CD1c-positive myeloid dendritic cell (primary cell): ENCODE data around the gene OR51F1.
"Not testable (repeated sequence)": the region's sequence is repeated elsewhere in the genome, so short reads cannot be mapped to it uniquely, and the experiment has no call there.

Experiments used
- DNase-seq: peaks from one replicate; pipeline ENCODE4 v3.0.0-alpha.2; 2016; ENCODE audit errors: extremely low spot score

The OR51F1 gene, protein sequence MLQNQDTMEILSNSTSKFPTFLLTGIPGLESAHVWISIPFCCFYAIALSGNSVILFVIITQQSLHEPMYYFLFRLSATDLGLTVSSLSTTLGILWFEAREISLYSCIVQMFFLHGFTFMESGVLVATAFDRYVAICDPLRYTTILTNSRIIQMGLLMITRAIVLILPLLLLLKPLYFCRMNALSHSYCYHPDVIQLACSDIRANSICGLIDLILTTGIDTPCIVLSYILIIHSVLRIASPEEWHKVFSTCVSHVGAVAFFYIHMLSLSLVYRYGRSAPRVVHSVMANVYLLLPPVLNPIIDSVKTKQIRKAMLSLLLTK

DNA sequence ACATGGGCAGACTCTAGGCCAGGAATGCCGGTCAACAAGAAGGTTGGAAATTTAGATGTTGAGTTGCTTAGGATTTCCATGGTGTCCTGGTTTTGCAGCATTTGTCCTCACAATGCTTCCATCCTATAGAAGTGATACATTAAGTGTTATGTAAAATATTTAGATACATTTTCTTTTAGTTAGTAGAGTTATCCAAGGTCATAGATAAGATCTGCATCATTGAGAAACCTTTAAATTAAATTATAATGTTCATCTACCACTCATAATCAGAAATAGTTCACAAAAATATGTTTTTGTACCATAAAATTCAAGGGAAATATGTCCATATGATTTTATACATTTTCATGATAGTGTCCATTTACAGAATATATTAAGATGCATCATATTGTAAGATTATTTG is at the start of gene OR51F1:
TSS of gene OR51F1 (minus strand) at position 101 of the 400 bp plus-strand sequence. CDS start at position 101, 0 bp downstream.
- DNase-seq = no peak

DNA sequence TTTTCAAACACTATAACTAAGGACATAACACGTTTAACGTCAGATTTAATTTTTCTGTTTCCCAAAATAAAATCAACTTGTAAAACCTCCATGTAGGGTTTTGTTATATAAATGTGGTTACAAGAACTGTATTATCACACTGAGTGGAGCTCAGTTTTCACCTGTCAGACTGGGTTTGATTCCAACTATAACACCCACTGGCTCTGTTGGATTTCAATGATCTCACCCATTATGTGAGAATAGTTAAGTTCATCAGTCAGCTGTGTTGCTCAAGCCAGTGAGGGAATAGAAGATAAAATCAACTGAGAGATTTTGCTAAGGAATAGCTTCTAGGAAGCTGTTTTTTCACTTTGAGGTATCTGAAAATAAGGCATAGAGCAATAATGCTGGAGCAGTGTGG is 39.5 kb upstream of the OR51F1 start:
- DNase-seq = no peak

DNA sequence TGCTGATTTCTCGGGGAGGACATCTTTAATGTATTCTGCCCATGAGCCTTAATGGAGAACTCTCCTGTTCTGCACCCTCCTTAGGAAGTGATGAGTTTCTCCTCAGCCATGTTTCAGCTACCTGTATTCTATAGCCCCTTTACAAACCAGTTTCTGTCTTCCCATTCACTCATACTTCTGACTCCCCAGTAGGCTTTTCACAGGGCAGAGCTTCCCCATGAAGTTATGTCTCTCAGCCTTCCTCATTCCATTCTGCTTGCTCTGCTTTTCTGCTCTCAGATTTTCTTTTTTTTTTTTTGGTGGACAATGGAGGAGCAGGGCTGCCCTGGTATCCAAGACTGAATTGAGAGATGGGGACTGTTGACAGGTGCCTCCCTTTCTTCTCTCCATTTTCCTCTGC is 38.7 kb upstream of the OR51F1 start:
- no peak for DNase-seq

DNA sequence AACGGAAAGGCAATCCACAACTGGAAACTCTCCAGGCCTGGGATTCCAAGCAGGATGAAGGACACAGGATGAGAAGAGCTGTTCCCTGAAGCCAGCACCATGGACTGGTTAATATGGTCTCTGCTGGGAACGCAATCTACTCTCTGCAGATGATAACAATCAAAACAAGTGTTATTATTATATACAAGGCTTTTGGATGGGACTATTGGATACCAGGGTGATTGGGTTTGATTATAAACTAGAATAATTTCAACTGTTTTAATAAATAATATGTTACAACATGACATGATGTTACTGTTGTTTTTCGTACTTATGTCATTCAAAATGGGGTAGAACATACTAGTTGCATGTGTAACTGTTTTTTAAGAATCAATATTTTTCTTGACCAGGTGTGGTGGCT is 34.5 kb upstream of the OR51F1 start, which contains the start of gene OR52R1:
TSS of gene OR52R1 (minus strand) at position 101 of the 400 bp plus-strand sequence. CDS start at position 101, 0 bp downstream.
- no peak for DNase-seq

DNA sequence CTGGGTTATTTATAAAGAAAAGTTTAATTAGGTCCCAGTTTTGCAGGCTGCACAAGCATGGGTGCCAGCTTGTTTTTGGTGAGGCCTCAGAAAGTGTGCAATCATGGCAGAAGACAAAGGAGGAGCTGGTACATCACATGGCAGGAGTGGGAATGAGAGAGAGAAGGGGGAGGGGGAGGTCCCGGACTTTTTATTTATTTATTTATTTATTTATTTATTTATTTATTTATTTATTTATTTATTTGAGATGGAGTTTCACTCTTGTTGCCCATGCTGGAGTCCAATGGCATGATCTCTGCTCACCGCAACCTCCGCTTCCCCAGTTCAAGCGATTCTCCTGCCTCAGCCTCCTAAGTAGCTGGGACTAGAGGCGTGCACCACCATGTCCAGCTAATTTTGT is 31.6 kb upstream of the OR51F1 start:
- not testable (repeated sequence) for DNase-seq

DNA sequence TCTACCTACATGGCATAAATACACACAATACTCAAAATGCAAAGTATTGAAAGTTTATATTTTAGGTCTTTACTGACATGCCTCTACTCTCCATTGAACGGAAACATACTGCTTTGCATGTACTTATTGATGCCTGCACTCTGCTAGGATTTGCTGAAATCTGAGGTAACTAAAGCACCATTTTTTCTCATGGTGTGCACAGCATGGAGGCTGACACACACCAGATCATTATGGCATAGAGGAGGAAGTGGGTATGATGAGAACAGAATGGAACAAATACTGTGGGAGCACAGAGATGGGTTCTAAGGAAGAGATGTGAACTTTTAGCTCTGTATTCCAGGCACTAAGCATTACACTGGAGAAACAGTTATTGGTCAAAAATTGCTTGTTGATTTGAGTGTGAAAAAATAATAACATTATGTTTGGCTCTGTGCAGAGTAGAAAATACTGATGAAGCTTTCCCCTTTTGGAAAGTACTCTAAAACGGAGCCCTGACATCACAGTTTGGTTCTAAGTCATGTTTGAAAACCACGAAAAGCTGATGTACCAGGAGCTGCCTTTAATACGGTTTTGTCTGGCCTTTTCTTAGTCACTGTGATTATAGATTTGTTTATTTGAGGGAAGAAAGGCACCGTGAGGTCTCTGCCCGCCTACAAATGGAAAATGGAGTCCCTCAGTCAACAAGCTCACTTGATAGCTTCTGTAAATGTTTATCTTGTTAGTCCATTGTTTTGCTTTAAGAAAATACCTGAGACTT is 28.9 kb upstream of the OR51F1 start:
- no peak for DNase-seq

DNA sequence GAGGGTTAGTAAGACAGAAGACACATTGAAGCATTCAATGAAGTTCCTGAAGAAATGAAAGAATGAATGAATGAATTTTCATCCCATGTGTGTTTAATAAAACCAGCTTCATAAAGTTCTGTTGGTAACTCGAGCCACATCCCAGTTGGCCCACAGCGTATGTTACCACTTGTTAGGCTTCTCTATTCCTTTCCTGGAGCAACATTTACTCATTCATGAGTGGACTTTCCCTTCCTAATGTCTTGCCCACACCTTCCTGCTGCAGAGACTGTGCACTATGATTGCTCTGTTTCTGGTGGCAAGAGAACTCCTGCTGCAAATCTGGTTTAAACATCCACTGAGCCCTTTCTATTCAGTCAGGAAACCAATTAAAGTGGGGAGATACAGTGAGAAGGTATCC is 27.5 kb upstream of the OR51F1 start:
- no peak for DNase-seq

DNA sequence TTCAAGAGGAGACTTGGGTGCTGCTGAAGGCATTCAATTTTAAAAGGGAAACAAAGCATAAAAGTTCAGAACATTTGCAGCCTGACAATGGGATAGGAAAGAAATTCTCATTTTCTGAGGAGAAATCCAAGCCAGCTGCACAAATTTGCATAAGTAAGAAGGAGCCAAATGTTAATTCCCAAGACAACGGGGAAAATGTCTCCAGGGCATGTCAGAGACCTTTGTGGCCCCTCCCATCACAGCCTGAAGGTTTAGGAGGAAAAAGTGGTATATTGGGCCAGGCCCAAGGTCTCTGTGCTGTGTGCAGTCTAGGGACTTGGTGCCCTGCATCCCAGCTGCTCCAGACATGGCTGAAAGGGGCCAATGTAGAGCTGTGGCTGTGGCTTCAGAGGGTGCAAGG is 12.7 kb upstream of the OR51F1 start:
- DNase-seq = no peak

DNA sequence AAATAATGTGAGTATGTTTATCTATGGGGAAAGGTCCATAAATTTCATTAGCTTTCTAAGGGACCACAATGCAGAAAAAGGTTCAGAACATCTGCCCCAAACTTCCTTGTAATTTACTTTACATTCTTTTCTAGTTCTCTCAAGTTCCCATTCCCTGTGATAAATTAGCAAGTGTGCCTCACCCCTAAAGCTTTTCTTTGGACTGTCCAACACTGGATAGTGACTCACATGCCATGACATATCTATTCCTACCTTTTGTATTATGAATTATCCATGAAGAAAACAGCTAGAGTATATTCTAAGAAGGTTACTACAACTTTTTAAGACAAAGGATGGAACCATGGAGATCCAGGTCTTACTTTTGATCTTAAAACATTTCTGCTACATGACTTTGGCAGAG is 1.6 kb downstream of the OR51F1 start:
- DNase-seq = no peak

DNA sequence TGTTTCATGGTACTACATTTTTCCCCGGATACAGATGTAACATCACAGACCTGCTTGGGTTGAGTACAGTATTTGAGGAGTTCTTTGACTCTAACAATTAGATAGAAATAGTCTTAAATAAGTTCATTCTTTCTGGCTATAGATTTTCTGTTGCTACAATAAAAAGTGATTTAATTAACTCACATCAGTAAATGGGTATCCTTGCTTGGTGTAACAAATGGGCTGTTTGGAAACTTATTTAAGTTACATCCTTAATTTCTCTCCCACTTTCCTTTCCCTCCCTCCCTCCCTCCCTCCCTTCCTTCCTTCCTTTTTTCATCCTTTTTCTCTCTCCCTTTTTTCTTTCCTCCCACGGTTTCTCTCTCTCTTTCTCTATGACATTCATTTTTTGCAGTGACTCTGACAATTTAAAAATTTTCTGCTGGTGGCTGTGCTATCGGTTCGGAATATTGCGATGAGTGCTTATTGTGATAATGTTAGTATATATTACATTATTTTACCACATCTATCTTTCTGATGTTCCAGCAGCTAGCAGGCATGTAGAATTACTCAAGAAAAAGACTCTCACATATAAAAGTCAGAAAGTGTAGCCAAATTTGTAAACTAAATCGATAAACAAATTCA is 3.2 kb downstream of the OR51F1 start:
- DNase-seq = no peak

DNA sequence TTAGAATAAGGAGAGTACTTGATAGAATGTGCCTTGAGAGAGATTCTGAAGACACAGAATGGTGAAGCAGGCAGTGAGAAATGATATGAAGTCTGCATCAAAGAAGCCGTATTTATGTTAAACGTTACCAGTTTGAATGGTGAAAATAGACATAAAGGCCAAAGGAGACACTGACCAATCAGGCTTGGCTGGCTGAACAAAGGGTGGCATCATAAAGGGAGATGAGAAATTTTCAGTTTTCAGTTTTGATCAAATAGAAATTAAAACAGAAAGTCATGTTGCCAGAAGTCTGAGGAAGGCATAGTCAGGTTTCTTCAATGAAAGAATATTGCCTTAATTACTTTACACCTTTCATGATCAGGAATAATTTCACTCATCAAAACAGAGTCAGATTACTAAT is 6.6 kb downstream of the OR51F1 start:
- DNase-seq = no peak

DNA sequence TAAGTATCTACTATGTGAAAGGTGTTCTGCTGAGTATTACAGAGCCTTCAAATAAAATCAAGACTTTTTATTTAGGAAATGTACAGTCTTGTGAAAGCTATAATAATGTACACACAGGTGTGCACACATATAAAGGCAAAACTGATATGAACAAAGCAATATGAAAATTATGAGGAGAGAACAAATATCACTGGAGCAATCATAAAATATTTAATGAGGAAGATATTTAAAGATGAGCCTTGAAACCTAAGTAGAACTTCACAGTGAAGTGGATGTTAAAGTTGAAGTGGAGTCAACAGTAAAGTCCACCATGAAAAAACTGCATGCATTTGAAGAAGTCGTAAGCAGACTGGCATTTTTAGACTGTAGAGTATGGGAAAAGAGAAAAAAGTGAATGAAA is 18.5 kb downstream of the OR51F1 start:
- no peak for DNase-seq

DNA sequence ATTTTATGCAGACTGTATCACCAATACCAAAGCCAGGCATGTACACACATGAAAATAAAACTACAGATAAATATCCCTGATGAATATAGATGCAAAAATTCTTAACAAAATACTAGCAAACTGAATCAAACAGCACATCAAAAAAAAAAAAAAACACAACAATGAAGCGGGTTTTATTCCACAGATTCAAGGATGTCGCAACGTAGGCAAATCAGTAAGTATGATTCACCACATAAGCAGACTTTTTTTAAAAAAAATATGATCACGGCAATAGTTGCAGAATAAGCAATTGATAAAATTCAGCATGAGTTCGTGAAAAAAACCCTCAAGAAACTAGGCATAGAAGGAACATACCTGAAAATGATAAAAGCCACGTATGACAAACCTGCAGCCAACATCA is 21.3 kb downstream of the OR51F1 start:
- DNase-seq = no peak

DNA sequence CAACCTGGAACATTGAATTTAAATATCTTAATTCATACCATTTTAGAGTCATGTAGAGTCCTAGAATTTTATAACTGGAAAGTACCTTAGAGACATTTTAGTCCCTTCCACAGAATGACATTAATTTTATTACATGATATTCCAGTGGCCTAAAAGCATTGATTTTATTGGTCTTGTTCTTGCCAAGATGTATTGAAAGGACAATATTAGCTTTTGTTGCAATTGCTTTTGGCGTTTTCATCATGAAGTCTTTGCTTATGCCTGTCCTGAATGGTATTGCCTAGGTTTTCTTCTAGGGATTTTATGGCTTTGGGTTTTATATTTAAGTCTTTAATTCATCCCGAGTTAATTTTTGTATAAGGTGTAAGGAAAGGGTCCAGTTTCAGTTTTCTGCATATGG is 29.0 kb downstream of the OR51F1 start:
- DNase-seq = no peak

DNA sequence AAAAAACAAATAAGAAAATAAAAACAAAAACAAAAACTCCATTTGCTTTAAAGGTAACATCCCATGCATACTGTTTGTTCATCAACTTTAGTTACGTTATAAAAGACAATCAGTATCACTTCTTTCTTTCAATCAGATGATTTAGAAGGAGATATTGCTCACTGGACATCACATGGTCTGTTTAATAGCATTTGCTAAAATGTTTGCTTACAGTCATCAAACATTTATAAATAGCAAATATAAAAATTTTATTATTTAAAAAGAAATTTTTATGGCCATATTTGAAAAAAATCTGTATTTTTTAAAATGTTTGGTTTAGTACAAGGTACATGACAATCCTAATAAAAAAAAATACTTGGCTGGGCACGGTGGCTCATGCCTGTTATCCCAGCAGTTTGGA is 42.6 kb downstream of the OR51F1 start:
- no peak for DNase-seq

DNA sequence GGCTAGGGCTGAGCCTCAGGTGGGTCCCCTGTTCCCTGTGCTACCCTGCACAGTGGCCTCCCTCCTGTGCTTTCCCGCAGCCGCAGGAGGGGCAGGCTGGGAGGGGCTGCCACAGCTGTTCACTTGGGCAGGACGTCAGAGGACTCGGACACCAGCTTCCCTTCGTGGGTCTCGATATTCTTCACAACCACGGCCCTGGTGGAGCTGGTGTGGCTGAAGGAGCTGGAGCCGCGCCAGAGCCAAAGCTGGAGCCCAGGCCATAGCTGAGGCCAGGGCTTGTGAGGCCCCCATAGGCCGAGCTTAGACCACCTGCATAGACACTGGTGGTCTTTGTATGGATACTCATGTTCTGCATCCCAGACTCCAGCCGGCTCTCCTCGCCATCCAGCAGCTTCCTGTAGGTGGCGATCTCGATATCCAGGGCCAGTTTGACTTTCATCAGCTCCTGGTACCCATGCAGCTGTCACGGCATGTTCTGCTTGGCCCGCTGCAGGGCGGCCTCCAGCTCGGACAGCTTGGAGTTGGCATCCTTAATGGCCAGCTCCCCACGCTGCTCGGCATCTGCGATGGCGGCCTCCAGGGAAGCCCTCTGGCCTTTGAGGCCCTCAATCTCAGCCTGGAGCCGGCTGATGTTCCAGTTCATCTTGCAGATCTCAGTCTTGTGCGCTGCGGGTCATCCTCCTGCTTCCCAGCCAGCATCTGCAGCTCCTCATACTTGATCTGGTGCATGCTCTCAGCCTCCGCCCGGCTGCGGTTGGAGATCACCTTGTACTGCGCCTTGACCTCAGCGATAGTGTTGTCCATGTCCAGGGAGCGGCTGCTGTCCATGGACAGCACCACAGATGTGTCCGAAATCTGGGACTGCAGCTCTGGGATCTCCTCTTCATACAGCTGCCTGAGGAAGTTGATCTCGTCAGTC is 46.9 kb downstream of the OR51F1 start:
- DNase-seq = not testable (repeated sequence)
